B cell (primary cell): ENCODE measurements around the gene PTBP3. TPM values are rescaled to one million over a fixed set of nuclear protein-coding genes. Genes with fewer than 3 reads are reported as not detected.

Experiments used
- ATAC-seq: fragments of 200-7000 bp; cut with Tn5 transposase; one replicate; pipeline ENCODE4 v1.10.0; 2021; ENCODE audit warnings: low read depth, mild to moderate bottlenecking, moderate number of reproducible peaks, moderate library complexity
- CTCF ChIA-PET: fragments of 350-600 bp; sonication (Branson Sonifier 250); formaldehyde crosslinking; loops from one replicate; lab custom pipeline; 2021; ENCODE audit warnings: antibody characterized with exemption, inconsistent platforms; lab: Charles Lee
- POLR2A ChIA-PET: fragments of 350-600 bp; sonication (Branson Sonifier 250); formaldehyde crosslinking; loops from one replicate; lab custom pipeline; 2021; ENCODE audit warnings: antibody characterized with exemption; lab: Charles Lee
- DNase-seq: peaks from one replicate; pipeline ENCODE4 v3.0.0; 2013
- H2AFZ ChIP-seq: 2 replicates; pipeline ENCODE4 v1.6.1; 2012; ENCODE audit warnings: mild to moderate bottlenecking, low read depth, low read length; ENCODE audit not compliant: insufficient read depth, poor library complexity, severe bottlenecking
- H3K27ac ChIP-seq, 2 donors: 1 replicate in 1 of 2; 2 replicates in 1 of 2; pipeline ENCODE4 v1.5.1; 2012 to 2013; ENCODE audit warnings: low read length in 2 of 2, mild to moderate bottlenecking in 2 of 2, moderate library complexity in 1 of 2
- H3K27me3 ChIP-seq, 4 experiments: fragments of 200-600 bp in 1 of 4; sonication (generic) in 1 of 4; replicated peaks in 1 of 4; 1 replicate in 2 of 4; 2 replicates in 2 of 4; pipeline versions ENCODE4 v1.6.1 to v1.7.0; 2013 to 2016; ENCODE audit warnings: low read length in 3 of 4, mild to moderate bottlenecking in 2 of 4, mixed read lengths in 1 of 4, moderate library complexity in 1 of 4; ENCODE audit not compliant: insufficient read depth in 4 of 4, control insufficient read depth in 3 of 4; ENCODE audit errors: control extremely low read depth in 1 of 4
- H3K36me3 ChIP-seq, 2 experiments: replicated peaks in 1 of 2; 1 replicate in 1 of 2; 2 replicates in 1 of 2; pipeline versions ENCODE4 v1.6.1 to v1.7.1; 2013; ENCODE audit warnings: low read length in 1 of 2; ENCODE audit not compliant: insufficient read depth in 2 of 2, control insufficient read depth in 1 of 2; ENCODE audit errors: control extremely low read depth in 1 of 2, extremely low read depth in 1 of 2
- H3K4me1 ChIP-seq, 2 donors: fragments of 200-600 bp in 1 of 2; sonication (generic) in 1 of 2; 1 replicate in 1 of 2; 2 replicates in 1 of 2; pipeline versions ENCODE4 v1.5.1 to v1.6.1; 2013 to 2017; ENCODE audit warnings: low read length in 2 of 2; ENCODE audit not compliant: control insufficient read depth in 2 of 2, insufficient read depth in 2 of 2
- H3K4me2 ChIP-seq: replicated peaks from 2 replicates; pipeline ENCODE3; 2012; ENCODE audit warnings: mild to moderate bottlenecking, low read depth, low read length; ENCODE audit not compliant: poor library complexity, severe bottlenecking
- H3K4me3 ChIP-seq, 5 experiments: fragments of 200-600 bp in 1 of 5; sonication (generic) in 1 of 5; 1 replicate in 3 of 5; 2 replicates in 2 of 5; pipeline versions ENCODE4 v1.5.1 to v1.7.0; 2011 to 2016; ENCODE audit warnings: low read length in 4 of 5, mild to moderate bottlenecking in 4 of 5, low read depth in 2 of 5, control low read depth in 1 of 5, moderate library complexity in 1 of 5; ENCODE audit not compliant: insufficient read depth in 1 of 5; ENCODE audit errors: control extremely low read depth in 1 of 5, extremely low read depth in 1 of 5
- H3K79me2 ChIP-seq: fragments of 200-600 bp; sonication (generic); one replicate; pipeline ENCODE4 v1.6.0; 2016; ENCODE audit warnings: low read length; ENCODE audit not compliant: control insufficient read depth, insufficient read depth
- H3K9ac ChIP-seq: fragments of 200-600 bp; sonication (generic); 2 replicates; pipeline ENCODE4 v1.6.1; 2017; ENCODE audit warnings: mild to moderate bottlenecking, low read length, moderate library complexity
- H3K9me3 ChIP-seq, 3 donors: one replicate each; pipeline versions ENCODE4 v1.6.1 to v1.7.1; 2013; ENCODE audit warnings: low read length in 2 of 3; ENCODE audit not compliant: control insufficient read depth in 2 of 3, insufficient read depth in 1 of 3; ENCODE audit errors: control extremely low read depth in 1 of 3
- H4K20me1 ChIP-seq: 2 replicates; pipeline ENCODE4 v1.6.0; 2012; ENCODE audit warnings: mild to moderate bottlenecking, low read length; ENCODE audit not compliant: insufficient read depth, control insufficient read depth, poor library complexity, severe bottlenecking
- H3K27ac Mint-ChIP-seq: one replicate; pipeline ENCODE4 v1.8.0; 2021; ENCODE audit warnings: mixed read lengths
- H3K27me3 Mint-ChIP-seq: one replicate; pipeline ENCODE4 v1.8.0; 2021; ENCODE audit warnings: mixed read lengths
- H3K4me1 Mint-ChIP-seq: one replicate; pipeline ENCODE4 v1.8.0; 2021; ENCODE audit warnings: mixed read lengths
- H3K4me3 Mint-ChIP-seq: one replicate; pipeline ENCODE4 v1.8.0; 2021; ENCODE audit warnings: mixed read lengths
- H3K9me3 Mint-ChIP-seq: one replicate; pipeline ENCODE4 v1.8.0; 2022; ENCODE audit warnings: mixed read lengths; ENCODE audit not compliant: insufficient read depth
- CTCF ChIP-seq: fragments of 200-600 bp; IDR thresholded peaks from one replicate; pipeline ENCODE4 v1.8.0; 2022; ENCODE audit warnings: antibody characterized with exemption, mild to moderate bottlenecking
- EZH2 ChIP-seq: IDR thresholded peaks from 2 replicates; pipeline ENCODE4 v1.6.1; 2012; ENCODE audit warnings: borderline replicate concordance, low read depth, mild to moderate bottlenecking, moderate library complexity, low read length; ENCODE audit not compliant: insufficient read depth, poor library complexity, severe bottlenecking
- WGBS: methylation state at CpG from one replicate; pipeline ENCODE4 v1.1.5; 2013; ENCODE audit warnings: missing lambda C conversion rate; ENCODE audit not compliant: insufficient coverage; 5-methylcytosine and 5-hydroxymethylcytosine counted together
- intact Hi-C: fragments of 100-400 bp; cut with micrococcal nuclease; formaldehyde crosslinking; loops from one replicate; pipeline ENCODE4 v1.10.0; 2022
- polyA plus RNA-seq: library from polyadenylated mRNA; depleted of rRNA; stranded (reverse); fragments of >200 nt; gene quantifications from 2 replicates; pipeline ENCODE4 v1.2.3, GENCODE V29; 2012
- total RNA-seq, 2 donors: library from RNA; stranded (reverse); fragments of 120-200 nt in 1 of 2; gene quantifications; 1 replicate in 1 of 2; 2 replicates in 1 of 2; pipeline versions ENCODE4 v1.2.3 to v1.2.4, GENCODE V29; 2013 to 2022

The PTBP3 gene
- total and polyA plus RNA-seq, 2 donors (not counting 1 experiment from before 2014, with no cell fraction given) = 22.8 to 133 TPM

DNA sequence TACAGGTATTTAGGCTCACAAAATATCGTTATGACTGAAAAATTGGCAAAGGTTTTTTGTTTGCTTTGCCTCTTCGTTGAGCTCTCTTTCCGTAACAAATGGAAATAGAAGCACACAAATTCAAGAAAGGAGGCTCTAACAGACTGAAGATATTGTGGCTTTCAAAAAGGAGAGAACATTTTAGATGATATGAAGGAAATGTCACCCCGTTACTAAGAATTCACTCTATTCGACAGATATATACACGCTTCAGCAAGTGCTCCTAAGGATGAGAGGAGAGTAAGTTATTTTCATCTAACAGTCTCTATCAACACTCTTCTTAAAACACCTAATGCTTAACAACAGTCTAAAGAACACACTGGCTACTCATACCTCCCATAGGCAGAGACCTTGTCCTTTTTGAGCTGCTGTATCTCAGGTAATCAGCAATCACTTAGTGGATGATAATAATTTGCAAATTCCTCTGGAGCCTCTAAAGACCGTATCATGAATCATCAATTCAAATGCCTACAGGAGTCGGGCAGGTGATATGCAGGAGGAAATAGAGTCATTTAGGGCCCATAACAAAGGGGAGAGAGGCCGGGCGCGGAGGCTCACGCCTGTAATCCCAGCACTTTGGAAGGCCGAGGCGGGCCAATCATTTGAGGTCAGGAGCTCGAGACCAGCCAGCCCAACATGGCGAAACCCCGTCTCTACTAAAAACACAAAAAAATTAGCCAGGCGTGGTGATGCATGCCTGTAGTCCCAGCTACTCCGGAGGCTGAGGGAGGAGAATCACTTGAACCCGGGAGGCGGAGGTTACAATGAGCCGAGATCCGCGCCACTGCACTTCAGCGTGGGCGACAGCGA lies 45.1 kb upstream of the PTBP3 start:
- WGBS = 16% methylated on average over 15 of the region's 27 CpGs
- Histone ChIP-seq H3K27ac (peak overlapping the region; percentile 78 to 88), H3K9ac (peak overlapping the region; percentile 79), H3K4me2 (peak overlapping the region; percentile 78), H3K9me3 (no peaks in the 10 kb centered on the region), H3K4me3 (peak overlapping the region; percentile 82 to 98 (median 89)), H2AFZ (peak overlapping the region; percentile 95), H3K79me2 (peaks cover 4% of the 10 kb centered on the region), H3K4me1 (peaks cover 23 to 25% of the 10 kb centered on the region in 2 donors), H4K20me1 (no peaks in the 10 kb centered on the region), H3K27me3 (no peaks in the 10 kb centered on the region), H3K36me3 (no peaks in the 10 kb centered on the region)
- Mint-ChIP-seq H3K9me3 (no peaks in the 10 kb centered on the region), H3K27me3 (no peaks in the 10 kb centered on the region), H3K27ac (peak overlapping the region; percentile 92), H3K4me3 (peak overlapping the region; percentile 95), H3K4me1 (peaks cover 52% of the 10 kb centered on the region)
- intact Hi-C loops = loop anchor here (1.0 to 5.0 kb wide), 6 partner anchors 17 to 482 kb away; partner anchors contain the start of genes PTBP3 and UGCG
- CTCF ChIA-PET = interaction anchor here (1.2 to 2.1 kb wide), 10 partner anchors 12 to 481 kb away, joined by 4 to 19 read pairs (median 6); partner anchors contain the start of gene INIP
- POLR2A ChIA-PET = interaction anchor here (0.7 to 2.6 kb wide), 5 partner anchors 8 to 895 kb away, joined by 3 to 13 read pairs (median 4); partner anchors contain the start of genes INIP and PTBP3
- ATAC-seq (no peak), DNase-seq (peak; percentile 23)
- TF ChIP-seq EZH2 = no peak
- no peak for TF ChIP-seq CTCF
